ENCODE results near the gene PHF3. TPM values are rescaled to one million over a fixed set of nuclear protein-coding genes. Genes with fewer than 3 reads are reported as not detected.
"Not testable (repeated sequence)": the region's sequence is repeated elsewhere in the genome, so short reads cannot be mapped to it uniquely, and the experiment has no call there.

The PHF3 gene
- total and polyA plus RNA-seq, 2 experiments from 2014 or later = 15.3 to 34.7 TPM

DNA sequence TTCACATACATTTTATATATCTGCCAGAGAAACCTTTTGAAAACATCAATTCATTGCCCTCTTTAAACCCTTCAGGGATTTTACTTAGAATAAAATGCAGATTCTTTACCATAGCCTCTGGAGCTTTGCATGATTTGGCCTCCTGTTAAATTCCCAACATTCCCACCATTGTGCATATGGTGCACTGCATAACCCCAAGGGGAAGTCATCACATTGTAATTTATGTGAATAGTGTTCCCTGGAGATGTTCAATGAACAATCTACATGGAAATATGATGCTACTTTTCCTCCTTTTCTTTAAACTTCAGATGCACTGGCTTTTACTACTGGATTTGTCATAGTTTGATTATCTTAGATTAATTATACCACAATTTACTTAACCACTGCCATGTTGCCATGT is 94.7 kb downstream of the PHF3 start:
- Histone ChIP-seq H2AFZ (no peak overlapping the region), H3K4me2 (ENCODE audit: unreplicated experiment) (no peak overlapping the region), H3K9me2 (ENCODE audit: insufficient read depth) (no peaks in the 10 kb centered on the region), H3K36me3 (ENCODE audit: low read depth) (no peaks in the 10 kb centered on the region), H3K9ac (no peak overlapping the region), H3K9me3 (ENCODE audit: low read depth) (no peaks in the 10 kb centered on the region), H3K27me3 (replicated peaks; ENCODE audit: insufficient read depth) (no peaks in the 10 kb centered on the region), H4K20me1 (ENCODE audit: insufficient read depth) (no peaks in the 10 kb centered on the region), H3K4me1 (ENCODE audit: insufficient read depth) (peaks cover 13% of the 10 kb centered on the region), H3K79me2 (ENCODE audit: insufficient read depth) (no peaks in the 10 kb centered on the region), H3K4me3 (no peak overlapping the region), H3K27ac (no peak overlapping the region), H3F3A (ENCODE audit: insufficient read depth) (no peaks in the 10 kb centered on the region)
- in situ Hi-C loops (cut with MboI) = no loop called here
- TF ChIP-seq EZH2phosphoT487 (IDR thresholded peaks at IDR 0.05; ENCODE audit: insufficient read depth, low read depth) (no peak), EZH2 (IDR thresholded peaks at IDR 0.05; ENCODE audit: insufficient read depth, poor library complexity, severe bottlenecking) (no peak)
- no peak for DNase-seq

DNA sequence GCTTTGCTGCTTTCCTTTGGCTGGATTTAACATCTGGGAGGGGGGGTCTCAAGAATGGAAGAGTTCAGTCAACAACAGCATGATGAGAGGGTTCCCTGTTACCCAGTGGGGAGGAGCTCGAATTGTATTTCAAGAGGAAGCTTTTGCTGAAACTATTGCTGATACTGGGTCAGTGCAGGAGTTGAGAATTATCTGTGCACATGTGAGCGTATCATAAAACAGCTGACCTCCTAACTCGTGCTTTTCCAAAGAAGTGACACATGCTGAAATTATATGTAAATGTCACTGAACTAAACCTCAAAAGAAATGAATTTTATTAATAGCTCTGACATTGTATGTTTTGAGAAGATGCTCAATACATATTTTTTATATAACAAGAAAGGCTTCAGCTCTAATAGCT is 96.3 kb downstream of the PHF3 start:
- H3K4me3 ChIP-seq = no peak overlapping the region
- H3K9ac ChIP-seq = no peak overlapping the region
- TF ChIP-seq EZH2phosphoT487 (IDR thresholded peaks at IDR 0.05; ENCODE audit: insufficient read depth, low read depth) = no peak
- no peak for TF ChIP-seq EZH2 (IDR thresholded peaks at IDR 0.05; ENCODE audit: insufficient read depth, poor library complexity, severe bottlenecking)
- H3K79me2 ChIP-seq (ENCODE audit: insufficient read depth) = no peaks in the 10 kb centered on the region
- no peaks in the 10 kb centered on the region for H3F3A ChIP-seq (ENCODE audit: insufficient read depth)
- DNase-seq = peak; percentile 6
- H3K9me2 ChIP-seq (ENCODE audit: insufficient read depth) = no peaks in the 10 kb centered on the region
- H3K4me2 ChIP-seq (ENCODE audit: unreplicated experiment) = no peak overlapping the region
- peaks cover 13% of the 10 kb centered on the region for H3K4me1 ChIP-seq (ENCODE audit: insufficient read depth)
- H3K36me3 ChIP-seq (ENCODE audit: low read depth) = no peaks in the 10 kb centered on the region
- H3K27me3 ChIP-seq (replicated peaks; ENCODE audit: insufficient read depth) = no peaks in the 10 kb centered on the region
- H3K9me3 ChIP-seq (ENCODE audit: low read depth) = no peaks in the 10 kb centered on the region
- no peak overlapping the region for H2AFZ ChIP-seq
- in situ Hi-C loops (cut with MboI) = no loop called here
- no peaks in the 10 kb centered on the region for H4K20me1 ChIP-seq (ENCODE audit: insufficient read depth)
- WGBS, 2 experiments (ENCODE audit: low coverage in 1 of 2, low lambda C conversion rate in 2 of 2, missing lambda C conversion rate in 2 of 2) = 68 to 72% methylated on average over 3 of the region's 3 CpGs
- H3K27ac ChIP-seq = no peak overlapping the region

GRCh38 chr6:63732336-63732735 is 96.7 kb downstream of the PHF3 start:
- H3K9me2 ChIP-seq (ENCODE audit: insufficient read depth) = no peaks in the 10 kb centered on the region
- in situ Hi-C loops (cut with MboI) = no loop called here
- peak; percentile 49 for DNase-seq
- no peak overlapping the region for H2AFZ ChIP-seq
- 46 to 51% methylated on average over 2 of the region's 2 CpGs for WGBS, 2 experiments (ENCODE audit: low coverage in 1 of 2, low lambda C conversion rate in 2 of 2, missing lambda C conversion rate in 2 of 2)
- no peaks in the 10 kb centered on the region for H3K9me3 ChIP-seq (ENCODE audit: low read depth)
- H3K36me3 ChIP-seq (ENCODE audit: low read depth) = no peaks in the 10 kb centered on the region
- no peaks in the 10 kb centered on the region for H3F3A ChIP-seq (ENCODE audit: insufficient read depth)
- H3K4me1 ChIP-seq (ENCODE audit: insufficient read depth) = peaks cover 13% of the 10 kb centered on the region
- H3K9ac ChIP-seq = no peak overlapping the region
- H4K20me1 ChIP-seq (ENCODE audit: insufficient read depth) = no peaks in the 10 kb centered on the region
- H3K4me3 ChIP-seq = no peak overlapping the region
- no peak overlapping the region for H3K4me2 ChIP-seq (ENCODE audit: unreplicated experiment)
- no peaks in the 10 kb centered on the region for H3K27me3 ChIP-seq (replicated peaks; ENCODE audit: insufficient read depth)
- TF ChIP-seq EZH2 (IDR thresholded peaks at IDR 0.05; ENCODE audit: insufficient read depth, poor library complexity, severe bottlenecking) = no peak
- no peak for TF ChIP-seq EZH2phosphoT487 (IDR thresholded peaks at IDR 0.05; ENCODE audit: insufficient read depth, low read depth)
- no peaks in the 10 kb centered on the region for H3K79me2 ChIP-seq (ENCODE audit: insufficient read depth)
- no peak overlapping the region for H3K27ac ChIP-seq

DNA sequence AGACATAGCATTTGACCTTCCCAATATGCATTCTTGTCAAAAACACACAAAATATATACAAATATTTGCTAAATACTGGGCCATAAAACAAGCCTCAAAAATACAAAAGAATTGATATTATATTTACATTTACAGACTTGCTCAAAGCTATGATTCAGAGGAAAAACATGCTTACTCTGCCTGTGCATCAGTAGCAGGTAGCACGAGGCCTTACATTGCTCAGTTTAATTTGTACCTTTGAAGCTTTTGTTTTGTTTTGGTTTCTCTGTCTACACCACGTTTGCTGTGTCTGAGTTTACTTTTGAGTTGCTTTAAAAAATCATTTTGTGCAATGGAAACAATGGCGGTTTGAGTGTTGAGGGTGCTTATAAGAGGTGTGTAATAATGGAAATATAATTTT is 99.3 kb downstream of the PHF3 start:
- no peak overlapping the region for H3K4me3 ChIP-seq
- WGBS, 2 experiments (ENCODE audit: low coverage in 1 of 2, low lambda C conversion rate in 2 of 2, missing lambda C conversion rate in 2 of 2) = 70 to 76% methylated on average over 3 of the region's 3 CpGs
- in situ Hi-C loops (cut with MboI) = no loop called here
- no peak overlapping the region for H3K4me2 ChIP-seq (ENCODE audit: unreplicated experiment)
- no peaks in the 10 kb centered on the region for H3K9me3 ChIP-seq (ENCODE audit: low read depth)
- H3K4me1 ChIP-seq (ENCODE audit: insufficient read depth) = peaks cover 14% of the 10 kb centered on the region
- H3K9me2 ChIP-seq (ENCODE audit: insufficient read depth) = no peaks in the 10 kb centered on the region
- no peaks in the 10 kb centered on the region for H3F3A ChIP-seq (ENCODE audit: insufficient read depth)
- no peak overlapping the region for H2AFZ ChIP-seq
- DNase-seq = no peak
- no peaks in the 10 kb centered on the region for H3K79me2 ChIP-seq (ENCODE audit: insufficient read depth)
- TF ChIP-seq EZH2phosphoT487 (IDR thresholded peaks at IDR 0.05; ENCODE audit: insufficient read depth, low read depth) = no peak
- no peak for TF ChIP-seq EZH2 (IDR thresholded peaks at IDR 0.05; ENCODE audit: insufficient read depth, poor library complexity, severe bottlenecking)
- H3K27me3 ChIP-seq (replicated peaks; ENCODE audit: insufficient read depth) = no peaks in the 10 kb centered on the region
- no peaks in the 10 kb centered on the region for H3K36me3 ChIP-seq (ENCODE audit: low read depth)
- H3K27ac ChIP-seq = no peak overlapping the region
- no peak overlapping the region for H3K9ac ChIP-seq
- H4K20me1 ChIP-seq (ENCODE audit: insufficient read depth) = no peaks in the 10 kb centered on the region

DNA sequence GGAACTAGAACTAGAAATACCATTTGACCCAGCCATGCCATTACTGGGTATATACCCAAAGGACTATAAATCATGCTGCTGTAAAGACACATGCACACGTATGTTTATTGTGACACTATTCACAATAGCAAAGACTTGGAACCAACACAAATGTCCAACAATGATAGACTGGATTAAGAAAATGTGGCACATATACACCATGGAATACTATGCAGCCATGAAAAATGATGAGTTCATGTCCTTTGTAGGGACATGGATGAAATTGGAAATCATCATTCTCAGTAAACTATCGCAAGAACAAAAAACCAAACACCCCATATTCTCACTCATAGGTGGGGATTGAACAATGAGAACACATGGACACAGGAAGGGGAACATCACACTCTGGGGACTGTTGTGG is 102.6 kb downstream of the PHF3 start:
- H3K36me3 ChIP-seq (ENCODE audit: low read depth); H3K79me2 ChIP-seq (ENCODE audit: insufficient read depth); H4K20me1 ChIP-seq (ENCODE audit: insufficient read depth); H3K27me3 ChIP-seq (replicated peaks; ENCODE audit: insufficient read depth); H3K4me3 ChIP-seq; DNase-seq; H3K9ac ChIP-seq; H2AFZ ChIP-seq; H3K27ac ChIP-seq; H3F3A ChIP-seq (ENCODE audit: insufficient read depth); in situ Hi-C loops (cut with MboI); H3K9me3 ChIP-seq (ENCODE audit: low read depth); H3K4me2 ChIP-seq (ENCODE audit: unreplicated experiment); H3K9me2 ChIP-seq (ENCODE audit: insufficient read depth): not testable (repeated sequence)
- 97 to 100% methylated on average over 2 of the region's 2 CpGs for WGBS, 2 experiments (ENCODE audit: low coverage in 1 of 2, low lambda C conversion rate in 2 of 2, missing lambda C conversion rate in 2 of 2)
- H3K4me1 ChIP-seq (ENCODE audit: insufficient read depth) = peaks cover 15% of the 10 kb centered on the region
